GM13976 (cell line): ENCODE data around the gene PCBP3.

Experiments used
- DNase-seq: peaks from one replicate; pipeline ENCODE4 v3.0.0; 2012; ENCODE audit warnings: low spot score
- CTCF ChIP-seq: IDR thresholded peaks from 2 replicates; pipeline ENCODE4 v1.5.1; 2012; ENCODE audit warnings: borderline replicate concordance, mild to moderate bottlenecking; ENCODE audit not compliant: insufficient read depth; ENCODE audit errors: extremely low read depth, missing control alignments, control extremely low read depth
- in situ Hi-C: fragments of 300-500 bp; cut with MboI; formaldehyde crosslinking; loops from one replicate; pipeline ENCODE4 v1.12.0; 2022; ENCODE audit warnings: low sequenced_read_pairs, mixed read lengths, inconsistent platforms; ENCODE audit not compliant: unreplicated experiment

The PCBP3 gene

GRCh38 chr21:45910155-45910547 is 266.6 kb downstream of the PCBP3 start:
- in situ Hi-C loops = no loop called here
- no peak for TF ChIP-seq CTCF
- DNase-seq = no peak

GRCh38 chr21:45910548-45911221 is 267.2 kb downstream of the PCBP3 start:
- in situ Hi-C loops = no loop called here
- TF ChIP-seq CTCF = no peak
- no peak for DNase-seq

GRCh38 chr21:45911806-45912325 is 268.3 kb downstream of the PCBP3 start:
- TF ChIP-seq CTCF = no peak
- in situ Hi-C loops = no loop called here
- no peak for DNase-seq

- no peak for TF ChIP-seq CTCF
- in situ Hi-C loops = no loop called here
- DNase-seq = no peak
Measured at GRCh38 chr21:45912611-45913417, 269.3 kb downstream of the PCBP3 start.

- DNase-seq = no peak
- in situ Hi-C loops = no loop called here
- TF ChIP-seq CTCF = no peak
Measured at GRCh38 chr21:45913418-45913765, 269.9 kb downstream of the PCBP3 start.

- in situ Hi-C loops = no loop called here
- TF ChIP-seq CTCF = no peak
Measured at GRCh38 chr21:45913886-45914285, 270.4 kb downstream of the PCBP3 start.

More at GRCh38 chr21:45913886-45914285, 270.4 kb downstream of the PCBP3 start:
- DNase-seq = no peak
